Measurements from ENCODE around the gene WT1. TPM values are rescaled to one million over a fixed set of nuclear protein-coding genes. Genes with fewer than 3 reads are reported as not detected.

The WT1 gene
- total and polyA plus RNA-seq, 2 of the 13 experiments (the other 11 are each of a cell fraction or from before 2014, with no cell fraction given), result 0.15 to 0.31 TPM

DNA sequence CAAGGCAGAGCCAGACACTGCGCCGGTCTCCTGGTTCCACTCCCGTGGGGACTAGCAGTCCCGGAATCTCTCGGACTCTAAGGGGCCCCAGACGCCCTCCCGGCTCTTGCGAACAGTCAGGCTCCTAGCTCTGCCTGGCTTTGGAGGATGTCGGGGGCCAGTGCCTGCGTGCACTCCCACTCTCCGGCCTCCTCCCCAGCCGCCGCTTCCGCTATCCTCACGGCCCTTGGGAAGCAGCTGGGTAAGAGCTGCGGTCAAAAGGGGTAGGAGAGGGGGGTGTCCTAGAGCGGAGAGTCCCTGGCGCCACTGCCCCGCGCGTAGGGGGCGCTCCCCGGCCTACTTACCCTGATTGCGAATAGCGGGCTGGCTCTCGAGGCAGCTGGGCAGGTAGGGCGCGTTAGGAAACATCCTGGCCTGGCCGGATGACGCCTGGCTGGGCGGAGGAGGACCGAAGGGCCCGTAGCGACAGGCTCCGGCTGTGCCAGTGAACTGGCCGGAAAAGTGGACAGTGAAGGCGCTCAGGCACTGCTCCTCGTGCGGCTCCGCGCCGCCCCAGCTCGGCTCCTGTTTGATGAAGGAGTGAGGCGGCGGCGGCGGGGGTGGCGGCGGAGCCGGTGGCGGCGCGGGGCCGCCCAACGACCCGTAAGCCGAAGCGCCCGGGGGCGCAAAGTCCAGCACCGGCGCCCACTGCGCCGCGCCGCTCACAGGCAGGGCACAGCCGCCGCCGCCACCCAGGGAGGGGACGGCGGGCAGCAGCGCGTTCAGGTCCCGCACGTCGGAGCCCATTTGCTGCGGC lies 785 bp downstream of the WT1 start (continued):
- no peak for TF ChIP-seq SNAI1 (CRISPR knock-in tag; IDR thresholded peaks at IDR 0.05; ENCODE audit: borderline replicate concordance)
- no peak for TF ChIP-seq ZFP62 (CRISPR knock-in tag; IDR thresholded peaks at IDR 0.05)
- no peak for TF ChIP-seq CC2D1A (CRISPR knock-in tag; IDR thresholded peaks at IDR 0.05)

DNA sequence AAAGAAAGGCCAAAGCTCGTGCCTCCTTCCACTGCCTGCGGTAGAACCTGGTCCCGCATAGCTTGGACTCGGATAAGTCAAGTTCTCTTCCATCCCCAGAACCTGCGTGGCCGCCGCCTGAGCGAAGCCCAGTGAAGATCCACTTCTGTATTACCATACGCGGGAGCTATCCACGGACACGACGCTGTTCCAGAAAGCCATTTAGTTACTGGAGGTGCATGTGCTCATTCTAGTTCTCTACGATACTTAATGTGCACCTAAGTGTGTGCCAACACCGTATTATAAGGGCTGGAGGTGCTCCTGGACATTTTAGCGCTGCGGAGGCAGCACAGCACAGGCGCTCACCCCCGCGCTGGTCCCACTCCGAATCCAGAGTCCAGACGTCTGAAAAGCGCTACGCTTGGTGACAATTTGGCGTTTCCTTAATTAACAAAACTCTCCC lies 1.4 kb downstream of the WT1 start:
- CTCF ChIA-PET (ENCODE audit: low intra/inter-chr PET ratio, low total read pairs), result no interaction called here
- TF ChIP-seq MTA3 (CRISPR knock-in tag; IDR thresholded peaks at IDR 0.05) (no peak), MIXL1 (CRISPR knock-in tag; IDR thresholded peaks at IDR 0.05) (no peak), ZNF205 (CRISPR knock-in tag; IDR thresholded peaks at IDR 0.05) (no peak), ZSCAN20 (CRISPR knock-in tag; IDR thresholded peaks at IDR 0.05; ENCODE audit: borderline replicate concordance) (no peak), ZNF333 (CRISPR knock-in tag; IDR thresholded peaks at IDR 0.05; ENCODE audit: borderline replicate concordance) (no peak), ZNF550 (CRISPR knock-in tag; IDR thresholded peaks at IDR 0.05; ENCODE audit: borderline replicate concordance) (no peak), HNRNPL (IDR thresholded peaks at IDR 0.05; ENCODE audit: low read depth, low read length) (no peak), YEATS2 (CRISPR knock-in tag; IDR thresholded peaks at IDR 0.05; ENCODE audit: borderline replicate concordance) (no peak), WIZ (CRISPR knock-in tag; IDR thresholded peaks at IDR 0.05) (no peak), SP1 (IDR thresholded peaks at IDR 0.05) (no peak), SP1 (CRISPR knock-in tag; IDR thresholded peaks at IDR 0.05) (no peak), PHB2 (IDR thresholded peaks at IDR 0.05; ENCODE audit: partially characterized antibody) (no peak), REXO4 (CRISPR knock-in tag; IDR thresholded peaks at IDR 0.05; ENCODE audit: borderline replicate concordance) (no peak)
- TF ChIP-seq, protein P1, sequence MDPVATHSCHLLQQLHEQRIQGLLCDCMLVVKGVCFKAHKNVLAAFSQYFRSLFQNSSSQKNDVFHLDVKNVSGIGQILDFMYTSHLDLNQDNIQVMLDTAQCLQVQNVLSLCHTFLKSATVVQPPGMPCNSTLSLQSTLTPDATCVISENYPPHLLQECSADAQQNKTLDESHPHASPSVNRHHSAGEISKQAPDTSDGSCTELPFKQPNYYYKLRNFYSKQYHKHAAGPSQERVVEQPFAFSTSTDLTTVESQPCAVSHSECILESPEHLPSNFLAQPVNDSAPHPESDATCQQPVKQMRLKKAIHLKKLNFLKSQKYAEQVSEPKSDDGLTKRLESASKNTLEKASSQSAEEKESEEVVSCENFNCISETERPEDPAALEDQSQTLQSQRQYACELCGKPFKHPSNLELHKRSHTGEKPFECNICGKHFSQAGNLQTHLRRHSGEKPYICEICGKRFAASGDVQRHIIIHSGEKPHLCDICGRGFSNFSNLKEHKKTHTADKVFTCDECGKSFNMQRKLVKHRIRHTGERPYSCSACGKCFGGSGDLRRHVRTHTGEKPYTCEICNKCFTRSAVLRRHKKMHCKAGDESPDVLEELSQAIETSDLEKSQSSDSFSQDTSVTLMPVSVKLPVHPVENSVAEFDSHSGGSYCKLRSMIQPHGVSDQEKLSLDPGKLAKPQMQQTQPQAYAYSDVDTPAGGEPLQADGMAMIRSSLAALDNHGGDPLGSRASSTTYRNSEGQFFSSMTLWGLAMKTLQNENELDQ (CRISPR knock-in tag; IDR thresholded peaks at IDR 0.05; ENCODE audit: borderline replicate concordance), result no peak
- no TSS peak for BruUV-seq (replicated peaks)
- H3K9me3 ChIP-seq (ENCODE audit: low read length), result no peaks in the 10 kb centered on the region
- in situ Hi-C loops (cut with HindIII; ENCODE audit: extremely low pct_ligation_motif_present, low pct_unique_long_range_greater_than_20kb), result no loop called here
- 0 out of 2 replicates have a peak, but pooled peaks cover 7% of the 10 kb centered on the region for H3K4me1 ChIP-seq (ENCODE audit: insufficient read depth, low read length)
- H3K27me3 ChIP-seq (ENCODE audit: control insufficient read depth in 1 of 2, insufficient read depth in 2 of 2, low read length in 2 of 2), result peaks cover 12 to 82% of the 10 kb centered on the region in 2 experiments
- intact Hi-C loops (cut with micrococcal nuclease; ENCODE audit: unreplicated experiment), result loop anchor here (5.0 kb wide), 1 partner anchor 358 kb away; the partner anchor contains the start of gene CCDC73
- FAIRE-seq, result no peak
- H3K9ac ChIP-seq (ENCODE audit: insufficient read depth, low read depth, low read length), result no peak overlapping the region
- H3K79me2 ChIP-seq (ENCODE audit: insufficient read depth, low read length), result no peaks in the 10 kb centered on the region
- whole genome bisulfite sequencing (ENCODE audit: low lambda C conversion rate), result 53% methylated on average over 18 of the region's 25 CpGs
- no peak for DNase-seq (ENCODE audit: low spot score)
- H4K20me1 ChIP-seq (ENCODE audit: insufficient read depth, low read length), result no peaks in the 10 kb centered on the region
- H3K36me3 ChIP-seq (replicated peaks in 1 of 2; ENCODE audit: control insufficient read depth in 1 of 2, insufficient read depth in 2 of 2, low read length in 2 of 2), result no peaks in the 10 kb centered on the region
- H3K4me2 ChIP-seq (ENCODE audit: low read depth, low read length), result peak overlapping the region; percentile 77; the same call in 1 of the 2 replicates
- POLR2A ChIA-PET, result no interaction called here
- ATAC-seq, result no peak
- H2AFZ ChIP-seq (ENCODE audit: low read length), result no peak overlapping the region
- H3K4me3 ChIP-seq (replicated peaks in 1 of 3; ENCODE audit: insufficient read depth in 1 of 3, low read depth in 2 of 3, low read length in 3 of 3), result peak overlapping the region in 1 of 3 experiments; percentile 68; a peak in 1 of 6 replicates
- H3K27ac ChIP-seq (ENCODE audit: extremely low read length, insufficient read depth, low read length), result no peak overlapping the region

Data from HepG2 (cell line).